WTC11 (cell line): ENCODE results near the gene PFN1.
A peak's percentile ranks its signal among the peaks of the same experiment; 100 is the strongest.

Experiments
- AFF4 ChIP-seq: sonication (generic); formaldehyde crosslinking; IDR thresholded peaks from 2 replicates; pipeline ENCODE4 v1.8.1; 2023; ENCODE audit warnings: mild to moderate bottlenecking, missing genetic modification reagents, borderline replicate concordance
- JUN ChIP-seq: sonication (generic); formaldehyde crosslinking; IDR thresholded peaks from 2 replicates; pipeline ENCODE4 v1.8.0; 2023; ENCODE audit warnings: mild to moderate bottlenecking, missing genetic modification reagents
- TF ChIP-seq, protein P1 (sequence below): sonication (generic); formaldehyde crosslinking; IDR thresholded peaks from 2 replicates; pipeline ENCODE4 v1.8.0; 2022; ENCODE audit warnings: mild to moderate bottlenecking, missing genetic modification reagents

DNA sequence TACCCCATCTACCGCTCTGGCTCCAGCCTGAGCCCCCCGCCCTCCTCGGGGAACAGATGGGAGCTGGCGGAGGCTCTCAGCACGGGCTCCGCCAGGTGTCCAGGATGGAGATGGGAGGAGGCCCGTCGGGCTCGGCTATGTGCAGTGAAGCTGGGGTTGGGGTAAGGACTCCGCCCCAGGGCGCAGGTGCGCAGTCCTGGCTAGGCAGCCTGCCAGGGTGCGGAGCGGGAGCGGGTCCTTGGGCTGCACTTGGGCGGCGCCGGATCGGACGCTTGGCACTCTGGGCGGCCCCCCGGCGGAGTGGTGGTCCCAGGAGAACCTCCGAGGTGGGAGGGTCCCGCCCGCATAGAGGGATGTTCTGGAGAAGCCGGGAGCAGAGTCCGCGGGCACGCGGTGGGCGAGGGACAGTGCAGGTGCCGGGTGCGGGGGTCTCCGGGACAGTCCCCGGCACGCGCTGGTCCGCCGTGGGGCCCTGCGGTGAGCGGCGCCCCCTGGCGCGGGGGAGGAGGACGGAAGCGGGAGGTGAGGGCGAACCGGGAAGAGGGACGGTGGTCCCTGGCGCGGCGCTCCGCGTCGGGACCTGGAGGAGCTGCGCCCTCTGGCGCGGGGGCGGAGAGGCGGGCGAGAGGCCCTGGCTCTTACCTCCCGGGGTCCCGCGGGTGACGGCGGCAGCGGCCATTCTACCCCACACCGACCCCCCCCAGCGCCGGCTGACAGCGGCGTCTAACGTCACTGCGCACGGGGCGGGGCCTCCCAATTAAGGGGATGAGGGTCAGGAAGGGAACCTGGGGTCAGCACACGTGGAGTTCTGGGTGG lies 38.8 kb upstream of the PFN1 start, which contains the start of gene CAMTA2:
- TF ChIP-seq JUN (CRISPR knock-in tag) (peak; percentile 42; the same call in 1 of the 2 replicates), AFF4 (CRISPR knock-in tag) (no peak)
- TF ChIP-seq, protein P1, sequence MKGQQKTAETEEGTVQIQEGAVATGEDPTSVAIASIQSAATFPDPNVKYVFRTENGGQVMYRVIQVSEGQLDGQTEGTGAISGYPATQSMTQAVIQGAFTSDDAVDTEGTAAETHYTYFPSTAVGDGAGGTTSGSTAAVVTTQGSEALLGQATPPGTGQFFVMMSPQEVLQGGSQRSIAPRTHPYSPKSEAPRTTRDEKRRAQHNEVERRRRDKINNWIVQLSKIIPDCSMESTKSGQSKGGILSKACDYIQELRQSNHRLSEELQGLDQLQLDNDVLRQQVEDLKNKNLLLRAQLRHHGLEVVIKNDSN (CRISPR knock-in tag), result peak; percentile 67; the same call in 1 of the 2 replicates
